H1 (cell line): ENCODE results near the gene RAB11FIP5. TPM values are rescaled to one million over a fixed set of nuclear protein-coding genes. Genes with fewer than 3 reads are reported as not detected.

ENCODE experiments used
- EP300 ChIP-seq, 2 experiments: IDR thresholded peaks; 1 replicate in 1 of 2; 2 replicates in 1 of 2; pipeline ENCODE4 v1.6.1; 2011 to 2012; ENCODE audit warnings: low read depth in 2 of 2, low read length in 2 of 2, mild to moderate bottlenecking in 2 of 2, borderline replicate concordance in 1 of 2, inconsistent platforms in 1 of 2, moderate library complexity in 1 of 2
- KDM5A ChIP-seq: fragments of 200-600 bp; IDR thresholded peaks from 2 replicates; pipeline ENCODE4 v1.7.1; 2012; ENCODE audit warnings: mild to moderate bottlenecking, low read length, inconsistent platforms, mixed read lengths
- SUZ12 ChIP-seq: fragments of 200-600 bp; sonication (generic); IDR thresholded peaks from 2 replicates; pipeline ENCODE4 v1.6.1; 2012; ENCODE audit warnings: mild to moderate bottlenecking, inconsistent platforms, low read length, moderate library complexity, mixed read lengths
- TAF1 ChIP-seq: IDR thresholded peaks from 2 replicates; pipeline ENCODE4 v1.6.1; 2011; ENCODE audit warnings: mild to moderate bottlenecking, low read depth, low read length
- polyA plus RNA-seq, 7 experiments: library from polyadenylated mRNA; depleted of rRNA in 3 of 7; stranded (reverse) in 5 of 7; unstranded in 2 of 7; fragments of >200 nt in 5 of 7; fragments of 200-250 nt in 2 of 7; gene quantifications; 1 replicate in 5 of 7; 2 replicates in 1 of 7; 4 replicates in 1 of 7; pipeline versions ENCODE4 v1.2.1 to v1.2.3, GENCODE V29; 2011 to 2013; ENCODE audit warnings: missing spikeins in 2 of 7, mixed read lengths in 2 of 7
- total RNA-seq: library from RNA; stranded (reverse); fragmentation: NEBNext Ultra II Directional; extraction: Animal tissue kit (Norgen Biotek cat#: 25700); gene quantifications from 2 replicates; pipeline ENCODE4 v1.2.1, GENCODE V29; 2021
- TF ChIP-seq, protein P1 (sequence below): IDR thresholded peaks from 2 replicates; pipeline ENCODE4 v1.6.1; 2012; ENCODE audit warnings: inconsistent platforms

RAB11FIP5 gene
- total and polyA plus RNA-seq, 2 of the 8 experiments (the other 6 are each of a cell fraction or from before 2014, with no cell fraction given), result 6.3 to 17.0 TPM

DNA sequence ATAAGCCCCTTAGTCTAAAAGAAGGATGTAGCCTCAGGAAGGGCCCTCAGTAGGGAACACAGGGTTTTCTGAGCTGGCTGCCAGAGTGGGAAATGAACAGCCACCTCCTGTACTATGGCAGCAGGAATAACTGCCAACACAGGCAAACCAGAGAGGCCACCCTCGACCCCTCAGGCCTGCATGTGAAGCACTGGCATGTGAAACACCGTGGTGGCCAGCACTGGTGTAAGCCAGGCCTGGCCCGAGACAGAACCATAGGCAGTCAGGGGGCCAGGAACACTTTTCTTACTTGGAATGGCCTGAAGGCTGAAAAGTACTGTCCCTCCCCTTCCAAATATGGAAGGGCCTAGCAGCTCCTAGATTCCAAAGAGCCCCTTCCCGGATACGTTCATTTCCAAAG is 69.5 kb downstream of the RAB11FIP5 start (continued):
- TF ChIP-seq, protein P1, sequence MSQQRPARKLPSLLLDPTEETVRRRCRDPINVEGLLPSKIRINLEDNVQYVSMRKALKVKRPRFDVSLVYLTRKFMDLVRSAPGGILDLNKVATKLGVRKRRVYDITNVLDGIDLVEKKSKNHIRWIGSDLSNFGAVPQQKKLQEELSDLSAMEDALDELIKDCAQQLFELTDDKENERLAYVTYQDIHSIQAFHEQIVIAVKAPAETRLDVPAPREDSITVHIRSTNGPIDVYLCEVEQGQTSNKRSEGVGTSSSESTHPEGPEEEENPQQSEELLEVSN, result no peak
- TF ChIP-seq SUZ12 (no peak), KDM5A (no peak), TAF1 (no peak), EP300 (IDR thresholded peaks at IDR 0.05; ENCODE audit: borderline replicate concordance in 1 of 2, low read depth in 2 of 2, low read length in 2 of 2) (no peak)
